ENCODE data around the gene TJP1.

DNA sequence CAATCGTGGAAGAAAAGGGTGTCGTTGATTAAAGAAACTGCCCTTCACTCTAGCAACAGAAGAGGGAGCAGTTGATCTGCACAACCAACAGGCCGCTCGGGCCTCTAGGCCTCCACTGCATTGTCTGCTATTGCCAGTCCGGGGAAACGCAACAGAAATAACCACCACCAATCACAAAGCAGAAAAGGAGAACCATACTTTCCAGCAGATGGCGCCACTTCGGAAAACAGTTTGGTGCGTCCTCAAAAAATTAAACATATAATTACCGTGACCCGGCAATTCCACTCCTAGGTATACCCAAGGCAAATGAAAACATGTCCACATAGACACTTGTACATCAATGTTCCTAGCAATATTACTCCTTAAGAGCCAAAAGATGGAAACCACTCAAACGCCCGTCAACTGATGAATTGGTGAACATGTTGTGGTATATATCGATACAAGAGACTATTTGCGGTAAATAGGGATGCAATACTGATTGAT, 154.1 kb downstream of the TJP1 start:
- TF ChIP-seq, protein P1, sequence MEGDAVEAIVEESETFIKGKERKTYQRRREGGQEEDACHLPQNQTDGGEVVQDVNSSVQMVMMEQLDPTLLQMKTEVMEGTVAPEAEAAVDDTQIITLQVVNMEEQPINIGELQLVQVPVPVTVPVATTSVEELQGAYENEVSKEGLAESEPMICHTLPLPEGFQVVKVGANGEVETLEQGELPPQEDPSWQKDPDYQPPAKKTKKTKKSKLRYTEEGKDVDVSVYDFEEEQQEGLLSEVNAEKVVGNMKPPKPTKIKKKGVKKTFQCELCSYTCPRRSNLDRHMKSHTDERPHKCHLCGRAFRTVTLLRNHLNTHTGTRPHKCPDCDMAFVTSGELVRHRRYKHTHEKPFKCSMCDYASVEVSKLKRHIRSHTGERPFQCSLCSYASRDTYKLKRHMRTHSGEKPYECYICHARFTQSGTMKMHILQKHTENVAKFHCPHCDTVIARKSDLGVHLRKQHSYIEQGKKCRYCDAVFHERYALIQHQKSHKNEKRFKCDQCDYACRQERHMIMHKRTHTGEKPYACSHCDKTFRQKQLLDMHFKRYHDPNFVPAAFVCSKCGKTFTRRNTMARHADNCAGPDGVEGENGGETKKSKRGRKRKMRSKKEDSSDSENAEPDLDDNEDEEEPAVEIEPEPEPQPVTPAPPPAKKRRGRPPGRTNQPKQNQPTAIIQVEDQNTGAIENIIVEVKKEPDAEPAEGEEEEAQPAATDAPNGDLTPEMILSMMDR (IDR thresholded peaks at IDR 0.05): peak in 3 of 4 experiments; percentile 46 to 59 (median 48)
- TF ChIP-seq EP300 (IDR thresholded peaks at IDR 0.05): no peak

All from gastroesophageal sphincter (tissue), 3 donors.